ENCODE measurements around the gene COBL.

GRCh38 chr7:51081270-51081890, 235.2 kb downstream of the COBL start:
- TF ChIP-seq, protein P1, sequence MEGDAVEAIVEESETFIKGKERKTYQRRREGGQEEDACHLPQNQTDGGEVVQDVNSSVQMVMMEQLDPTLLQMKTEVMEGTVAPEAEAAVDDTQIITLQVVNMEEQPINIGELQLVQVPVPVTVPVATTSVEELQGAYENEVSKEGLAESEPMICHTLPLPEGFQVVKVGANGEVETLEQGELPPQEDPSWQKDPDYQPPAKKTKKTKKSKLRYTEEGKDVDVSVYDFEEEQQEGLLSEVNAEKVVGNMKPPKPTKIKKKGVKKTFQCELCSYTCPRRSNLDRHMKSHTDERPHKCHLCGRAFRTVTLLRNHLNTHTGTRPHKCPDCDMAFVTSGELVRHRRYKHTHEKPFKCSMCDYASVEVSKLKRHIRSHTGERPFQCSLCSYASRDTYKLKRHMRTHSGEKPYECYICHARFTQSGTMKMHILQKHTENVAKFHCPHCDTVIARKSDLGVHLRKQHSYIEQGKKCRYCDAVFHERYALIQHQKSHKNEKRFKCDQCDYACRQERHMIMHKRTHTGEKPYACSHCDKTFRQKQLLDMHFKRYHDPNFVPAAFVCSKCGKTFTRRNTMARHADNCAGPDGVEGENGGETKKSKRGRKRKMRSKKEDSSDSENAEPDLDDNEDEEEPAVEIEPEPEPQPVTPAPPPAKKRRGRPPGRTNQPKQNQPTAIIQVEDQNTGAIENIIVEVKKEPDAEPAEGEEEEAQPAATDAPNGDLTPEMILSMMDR (IDR thresholded peaks at IDR 0.05): no peak
- TF ChIP-seq POLR2A (IDR thresholded peaks at IDR 0.05): no peak
- TF ChIP-seq POLR2AphosphoS5 (IDR thresholded peaks at IDR 0.05): no peak
